Effector CD4-positive, alpha-beta T cell (primary cell): Measurements from ENCODE around the gene SMPD4.
"Not testable (repeated sequence)": the region's sequence is repeated elsewhere in the genome, so short reads cannot be mapped to it uniquely, and the experiment has no call there.

Source experiments
- DNase-seq: peaks from one replicate; pipeline ENCODE4 v3.0.0-alpha.2; 2020

The SMPD4 gene

DNA sequence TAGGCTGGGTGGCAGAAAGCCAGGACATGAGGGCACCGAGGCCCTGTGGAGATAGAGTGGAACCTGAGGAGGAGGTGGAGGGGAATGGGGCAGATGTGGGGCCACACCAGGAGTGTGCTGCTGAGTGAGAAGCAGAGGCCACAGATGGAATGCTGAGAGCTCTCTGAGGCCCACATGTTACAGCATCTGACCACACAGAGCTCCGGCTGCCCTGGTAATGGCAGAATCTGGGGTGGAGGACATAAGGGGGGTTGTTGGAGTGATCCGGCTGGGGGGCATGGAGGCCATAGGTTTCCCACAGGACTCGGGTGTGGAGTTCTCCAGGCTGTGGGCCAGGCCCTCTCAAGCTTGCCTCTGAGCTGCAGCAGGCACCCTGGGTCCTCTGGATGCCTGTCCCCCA lies 4.5 kb upstream of the SMPD4 start:
- DNase-seq: no peak

DNA sequence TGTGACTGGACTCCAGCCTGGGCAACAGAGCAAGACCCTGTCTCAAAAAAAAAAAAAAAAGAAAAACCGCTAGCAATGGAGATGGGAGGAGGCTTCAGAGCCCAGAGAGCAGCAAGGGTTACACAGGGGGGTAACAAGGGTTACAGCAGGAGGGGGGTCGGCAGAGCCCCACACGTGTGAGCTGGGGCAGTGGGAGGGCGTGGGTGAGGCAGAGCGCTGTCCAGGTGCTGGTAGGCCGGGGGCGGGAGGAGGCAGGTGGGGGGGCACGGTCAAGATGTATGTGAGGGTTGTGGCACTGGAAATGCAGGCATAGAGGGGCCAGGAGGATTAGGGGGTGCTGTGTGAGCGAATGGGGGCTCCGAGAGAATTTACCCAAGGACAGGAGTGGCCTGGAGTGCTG lies 4.0 kb upstream of the SMPD4 start:
- no peak for DNase-seq

GRCh38 chr2:130183512-130184373 lies 2.3 kb upstream of the SMPD4 start:
- no peak for DNase-seq

GRCh38 chr2:130182826-130183511 lies 1.6 kb upstream of the SMPD4 start:
- not testable (repeated sequence) for DNase-seq

DNA sequence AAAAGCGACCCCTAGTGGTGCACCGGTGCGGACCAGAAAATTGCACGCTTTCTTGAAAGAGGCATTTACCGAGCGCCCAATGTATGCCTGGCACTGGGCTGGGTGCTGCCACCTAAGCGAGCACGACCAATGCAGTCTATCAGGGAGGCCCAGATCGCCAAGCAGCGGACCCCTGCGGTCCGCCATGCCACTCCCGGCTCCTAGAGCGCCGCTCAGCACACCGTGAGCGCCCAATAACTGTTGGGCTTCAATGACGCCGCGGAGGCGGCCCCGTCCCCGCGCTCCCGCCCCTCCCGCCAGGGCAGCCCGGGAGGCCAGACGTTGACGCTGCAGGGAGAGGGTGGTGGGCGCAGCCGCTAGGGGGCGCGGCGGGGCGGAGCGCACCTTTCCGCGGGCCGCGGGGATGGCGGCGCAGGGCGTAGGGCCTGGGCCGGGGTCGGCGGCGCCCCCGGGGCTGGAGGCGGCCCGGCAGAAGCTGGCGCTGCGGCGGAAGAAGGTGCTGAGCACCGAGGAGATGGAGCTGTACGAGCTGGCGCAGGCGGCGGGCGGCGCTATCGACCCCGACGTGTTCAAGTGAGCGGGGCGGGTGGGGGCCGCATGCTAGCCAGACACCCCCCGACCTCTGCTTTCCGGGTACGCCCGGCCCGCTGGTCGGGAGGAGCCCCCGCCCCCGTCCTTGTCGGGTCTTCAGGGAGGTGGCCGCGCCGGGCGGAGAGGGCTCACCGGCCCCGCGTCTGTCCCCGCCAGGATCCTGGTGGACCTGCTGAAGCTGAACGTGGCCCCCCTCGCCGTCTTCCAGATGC lies 679 bp upstream of the SMPD4 start, which contains the start of gene MZT2B:
TSS of gene MZT2B (plus strand) at position 383 of the 803 bp plus-strand sequence. CDS start at position 404, 21 bp downstream.
- peak; percentile 84 for DNase-seq

- DNase-seq: not testable (repeated sequence)
These were observed 738 bp downstream of the SMPD4 start for GRCh38 chr2:130180404-130181324.

GRCh38 chr2:130174866-130175265 lies 6.5 kb downstream of the SMPD4 start:
- not testable (repeated sequence) for DNase-seq

DNA sequence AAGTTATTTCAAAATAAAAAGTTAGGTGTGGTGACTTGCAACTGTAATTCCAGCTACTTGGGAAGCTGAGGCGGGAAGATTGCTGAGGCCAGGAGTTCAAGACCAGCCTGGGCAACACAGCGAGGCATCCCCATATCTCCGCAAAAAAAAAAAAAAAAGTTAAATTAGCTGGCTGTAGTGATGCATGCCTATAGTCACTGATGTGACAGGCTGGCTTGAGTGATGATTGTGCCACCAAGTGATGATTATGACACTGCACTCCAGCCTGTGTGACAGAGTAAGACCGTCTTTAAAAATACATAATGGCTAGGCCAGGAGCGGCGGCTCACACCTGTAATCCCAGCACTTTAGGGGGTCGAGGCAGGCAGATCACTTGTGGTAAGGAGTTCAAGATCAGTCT lies 11.5 kb downstream of the SMPD4 start:
- DNase-seq: no peak

DNA sequence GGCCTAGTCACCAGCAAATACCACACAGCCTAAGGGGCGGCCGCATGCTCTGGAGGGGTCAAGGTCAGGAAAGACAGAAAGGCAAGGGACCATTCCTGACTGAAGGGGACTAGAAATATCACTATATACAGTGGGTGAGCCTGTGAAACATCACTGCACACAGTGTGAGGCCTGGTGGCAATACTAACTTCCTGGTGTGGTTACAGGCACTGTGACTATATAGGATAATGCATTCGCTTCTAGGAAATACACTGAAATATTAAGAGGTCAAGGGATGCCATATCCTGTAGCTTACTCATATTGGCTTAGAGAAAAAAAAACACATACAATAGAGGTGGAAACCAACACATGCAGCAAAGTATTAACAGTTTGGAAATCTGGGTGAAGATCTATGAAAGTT lies 12.2 kb downstream of the SMPD4 start:
- DNase-seq: not testable (repeated sequence)

GRCh38 chr2:130166611-130167010 lies 14.8 kb downstream of the SMPD4 start:
- not testable (repeated sequence) for DNase-seq

DNA sequence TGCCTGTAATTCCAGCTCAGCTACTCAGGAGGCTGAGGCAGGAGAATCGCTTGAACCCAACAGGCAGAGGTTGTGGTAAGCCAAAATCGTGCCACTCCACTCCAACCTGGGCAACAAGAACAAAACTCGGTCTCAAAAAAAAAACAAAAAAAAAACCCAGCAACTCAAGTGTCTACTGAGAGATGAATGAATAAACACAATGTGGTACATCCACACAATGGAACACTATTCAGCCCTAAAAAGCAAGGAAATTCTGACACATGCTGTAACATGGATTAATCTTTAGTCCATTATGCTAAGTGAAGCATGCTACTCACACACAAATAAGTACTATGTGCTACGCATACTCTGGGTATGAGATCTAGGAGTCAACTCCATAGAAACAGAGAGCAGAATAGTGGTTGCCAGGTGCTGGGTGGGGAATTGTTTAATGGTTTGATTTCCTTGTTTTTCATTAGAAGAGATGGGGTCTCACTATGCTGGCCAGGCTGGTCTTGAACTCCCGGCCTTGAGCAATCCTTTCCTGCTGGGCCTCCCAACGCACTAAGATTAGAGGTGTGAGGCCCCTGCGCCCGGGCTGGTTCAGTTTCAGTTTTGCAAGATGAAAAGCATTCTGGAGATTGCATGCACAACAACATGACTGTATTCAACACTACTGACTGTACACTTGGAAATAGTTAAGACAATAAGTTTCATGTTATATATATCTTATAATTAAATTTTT lies 15.9 kb downstream of the SMPD4 start:
- no peak for DNase-seq

DNA sequence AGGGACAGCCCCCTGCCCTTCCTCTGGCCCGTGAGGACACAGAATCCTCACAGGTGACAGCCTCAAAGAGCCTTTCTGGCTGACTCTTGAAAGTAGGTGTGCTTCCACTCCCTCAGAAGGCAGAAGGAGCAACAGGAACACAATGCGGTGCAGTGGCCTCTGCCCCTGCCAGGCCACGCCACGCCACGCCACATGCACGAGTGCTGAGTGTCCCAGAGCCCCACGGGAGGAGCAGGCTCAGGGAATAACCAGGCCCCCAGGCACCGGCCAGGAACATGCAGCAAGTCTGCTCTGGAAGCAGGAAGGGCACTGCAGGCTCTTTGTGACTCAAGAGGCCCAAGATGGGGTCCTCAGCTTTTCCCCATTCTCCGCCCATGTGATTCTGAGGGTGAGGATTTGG lies 18.4 kb downstream of the SMPD4 start:
- no peak for DNase-seq

DNA sequence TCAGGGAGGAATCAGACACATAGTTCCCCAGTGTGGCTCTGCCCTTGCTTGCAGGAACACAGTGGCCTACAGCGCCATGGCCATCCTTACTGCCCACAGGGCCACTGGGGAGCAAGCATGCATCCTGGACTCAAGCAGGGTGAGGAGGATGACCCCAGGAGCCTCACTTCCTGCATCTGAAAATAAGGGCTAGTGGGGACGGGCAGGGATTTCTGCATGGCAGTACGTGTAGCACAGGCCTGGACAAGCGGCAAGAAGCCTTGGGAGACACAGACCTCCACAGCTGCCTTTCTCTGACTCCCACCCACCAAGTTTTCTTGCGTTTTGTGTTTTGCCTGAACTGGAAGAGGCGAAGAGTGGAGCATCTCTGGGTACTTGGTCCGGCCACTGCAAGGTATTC lies 18.9 kb downstream of the SMPD4 start:
- DNase-seq: not testable (repeated sequence)

- not testable (repeated sequence) for DNase-seq
These were observed 20.3 kb downstream of the SMPD4 start for GRCh38 chr2:130160838-130161705.

- DNase-seq: no peak
These were observed 21.3 kb downstream of the SMPD4 start for GRCh38 chr2:130160131-130160530.

DNA sequence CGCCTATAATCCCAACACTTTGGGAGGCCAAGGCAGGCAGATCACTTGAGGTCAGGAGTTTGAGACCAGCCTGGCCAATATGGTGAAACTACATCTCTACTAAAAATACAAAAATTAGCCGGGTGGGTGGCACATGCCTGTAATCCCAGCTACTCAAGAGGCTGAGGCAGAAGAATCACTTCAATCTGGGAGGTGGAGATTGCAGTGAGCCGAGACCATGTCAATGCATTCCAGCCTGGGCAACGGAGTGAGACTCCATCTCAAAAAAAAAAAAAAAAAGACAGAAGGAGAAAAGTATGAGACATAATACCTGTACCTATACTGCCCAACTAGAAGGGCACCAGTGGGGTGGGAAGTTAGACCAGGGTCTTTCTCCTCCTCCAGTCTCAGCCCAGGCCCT lies 22.0 kb downstream of the SMPD4 start:
- not testable (repeated sequence) for DNase-seq

GRCh38 chr2:130158631-130159030 lies 22.8 kb downstream of the SMPD4 start:
- DNase-seq: no peak

DNA sequence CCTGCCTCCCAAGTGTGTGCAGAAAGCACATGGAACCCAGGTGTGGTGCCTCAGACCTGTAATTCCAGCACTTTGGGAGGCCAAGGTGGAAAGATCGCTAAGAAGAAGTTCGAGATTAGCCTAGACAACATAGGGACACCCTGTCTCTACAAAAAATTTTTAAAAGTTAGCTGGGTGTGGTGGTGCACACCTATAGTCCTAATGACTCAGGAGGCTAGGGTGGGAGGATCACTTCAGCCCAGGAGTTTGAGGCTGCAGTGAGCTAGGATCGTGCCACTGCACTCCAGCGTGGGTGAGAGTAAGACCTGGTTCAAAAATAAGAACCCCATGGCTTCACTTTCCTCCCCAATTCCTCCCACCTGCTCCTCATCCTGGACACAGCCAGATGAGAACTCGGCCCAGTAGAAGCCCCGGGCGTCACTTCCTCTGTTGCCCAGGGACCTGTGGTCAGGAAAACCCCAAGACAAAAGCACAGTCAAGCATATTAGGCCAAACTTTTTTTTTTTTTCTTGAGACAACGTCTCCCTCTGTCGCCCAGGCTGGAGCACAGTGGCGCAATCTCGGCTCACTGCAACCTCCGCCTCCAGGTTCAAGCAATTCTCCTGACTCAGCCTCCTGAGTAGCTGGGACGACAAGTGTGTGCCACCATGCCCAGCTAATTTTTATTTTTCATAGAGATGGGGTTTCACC lies 23.4 kb downstream of the SMPD4 start:
- DNase-seq: not testable (repeated sequence)

- DNase-seq: not testable (repeated sequence)
These were observed 24.0 kb downstream of the SMPD4 start for GRCh38 chr2:130157354-130157753.

DNA sequence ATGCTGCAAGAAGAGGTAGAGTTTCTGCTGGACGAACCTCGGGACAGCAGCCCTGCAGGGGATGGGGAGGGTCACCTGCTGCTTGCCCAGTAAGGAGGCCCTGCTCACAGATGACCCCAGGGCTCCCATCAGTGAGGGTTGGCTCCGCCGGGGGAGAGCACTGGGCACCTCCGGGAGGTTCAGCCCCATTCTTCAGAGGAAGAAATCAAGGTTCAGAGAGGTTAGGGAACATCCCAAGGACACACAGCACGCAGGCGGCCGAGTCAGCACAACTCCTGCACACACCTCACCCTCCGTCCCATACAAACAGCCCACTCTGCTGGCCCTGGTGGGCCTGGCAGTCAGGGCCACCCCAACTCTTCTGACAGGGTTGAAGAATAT lies 24.8 kb downstream of the SMPD4 start:
- DNase-seq: no peak
